ENCODE data around the gene CC2D2A.

- TF ChIP-seq POLR2AphosphoS5 (IDR thresholded peaks at IDR 0.05) (no peak), CTCF (IDR thresholded peaks at IDR 0.05) (no peak), POLR2A (IDR thresholded peaks at IDR 0.05) (no peak)
Measured at GRCh38 chr4:15479913-15480185, 10.2 kb downstream of the CC2D2A start.
